NOMO-1 (cell line): ENCODE results near the gene JAKMIP3.
A peak's percentile ranks its signal among the peaks of the same experiment; 100 is the strongest.

Source experiments
- DNase-seq, 2 experiments: peaks; one replicate each; lab custom pipeline; 2025; ENCODE audit not compliant: unreplicated experiment in 2 of 2; lab: John Stamatoyannopoulos, UW

JAKMIP3 gene

DNA sequence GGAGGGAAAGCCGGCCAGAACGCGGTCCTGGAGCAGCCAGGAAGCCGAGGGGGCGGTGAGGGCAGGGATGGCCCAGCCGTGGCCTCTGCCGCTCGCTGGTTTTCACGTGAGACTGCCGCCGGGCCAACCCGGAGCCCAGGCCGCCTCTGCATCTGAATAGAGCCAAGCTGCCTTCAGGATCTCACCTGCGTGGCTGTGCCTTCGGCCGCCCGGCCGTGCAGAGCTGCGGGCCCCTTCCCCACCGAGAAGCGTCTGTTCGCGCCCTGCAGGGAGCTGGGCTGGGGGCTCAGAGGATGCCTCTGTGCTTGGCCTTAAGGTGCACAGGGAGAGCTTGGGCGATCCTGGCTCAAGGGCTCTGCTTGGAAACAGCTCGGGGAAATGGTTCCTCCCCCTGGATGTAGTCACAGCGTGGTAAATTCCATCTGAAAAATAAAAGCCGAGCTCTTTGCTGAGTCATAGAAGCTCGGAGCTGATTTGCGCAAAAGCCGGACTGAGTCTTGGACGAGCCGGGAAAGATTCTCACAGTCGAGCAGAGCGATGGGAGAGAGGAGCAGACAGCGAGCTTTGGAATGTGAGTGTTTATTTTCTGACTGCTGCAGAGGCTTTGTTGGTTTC is at the start of gene JAKMIP3:
JAKMIP3 (plus strand) TSS at position 456 of the 615 bp plus-strand sequence. CDS start 38,863 bp downstream, outside the sequence.
- DNase-seq: no peak

DNA sequence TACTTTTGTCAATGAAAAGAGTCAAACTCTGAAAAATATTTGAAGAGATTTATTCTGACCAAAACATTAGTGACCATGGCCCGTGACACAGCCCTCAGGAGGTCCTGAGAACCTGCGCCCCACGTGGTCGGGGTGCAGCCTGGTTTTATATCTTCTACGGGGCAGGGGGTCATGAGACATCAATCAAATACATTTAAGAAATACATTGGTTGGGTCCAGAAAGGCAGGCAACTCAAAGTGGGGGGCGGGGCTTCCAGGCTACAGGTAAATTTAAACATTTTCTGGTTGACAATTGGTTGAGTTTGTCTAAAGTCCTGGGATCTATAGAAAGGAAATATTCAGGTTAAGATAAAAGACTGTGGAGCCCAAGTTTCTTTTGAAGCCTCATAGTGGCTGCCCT is 49.2 kb upstream of the JAKMIP3 start:
- DNase-seq: no peak

DNA sequence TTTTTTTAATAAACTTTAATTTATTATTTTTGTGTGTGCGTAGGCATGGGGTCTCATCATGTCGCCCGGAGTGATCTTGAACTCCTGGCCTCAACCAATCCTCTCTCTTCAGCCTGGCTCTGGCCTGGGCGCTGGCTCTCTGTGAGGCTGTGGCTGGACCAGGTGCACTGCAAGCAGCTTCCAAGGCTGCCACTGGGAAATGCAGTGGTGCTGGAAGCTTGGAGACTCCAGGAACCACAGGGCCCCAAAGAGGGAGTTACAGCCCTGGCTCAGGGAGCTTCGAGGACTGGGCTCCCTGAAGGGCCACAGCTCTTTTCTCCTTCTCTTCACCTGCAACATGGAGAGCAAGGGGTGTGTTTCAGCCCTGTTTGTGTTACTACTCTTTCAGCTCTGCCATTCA is 47.3 kb upstream of the JAKMIP3 start:
- no peak for DNase-seq

DNA sequence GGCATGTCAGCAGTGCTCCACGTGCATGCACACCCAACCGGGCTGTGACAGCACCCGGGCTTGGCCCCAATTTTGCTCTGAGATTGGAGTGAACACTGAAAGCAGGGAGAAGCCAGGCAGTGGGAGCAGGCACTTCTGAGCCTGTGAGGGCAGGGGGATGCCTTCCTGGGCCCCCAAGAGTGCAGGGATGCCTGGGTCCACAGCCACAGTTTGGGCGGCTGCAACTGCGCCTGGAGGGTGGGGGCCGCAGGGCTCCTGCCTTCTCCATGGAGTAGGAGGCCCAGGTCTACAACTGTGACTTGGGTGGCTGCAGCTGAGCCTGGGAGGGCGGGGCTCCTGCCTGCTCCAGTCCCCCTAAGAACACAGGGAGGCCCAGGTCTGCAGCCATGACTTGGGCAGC is 46.4 kb upstream of the JAKMIP3 start:
- no peak for DNase-seq

DNA sequence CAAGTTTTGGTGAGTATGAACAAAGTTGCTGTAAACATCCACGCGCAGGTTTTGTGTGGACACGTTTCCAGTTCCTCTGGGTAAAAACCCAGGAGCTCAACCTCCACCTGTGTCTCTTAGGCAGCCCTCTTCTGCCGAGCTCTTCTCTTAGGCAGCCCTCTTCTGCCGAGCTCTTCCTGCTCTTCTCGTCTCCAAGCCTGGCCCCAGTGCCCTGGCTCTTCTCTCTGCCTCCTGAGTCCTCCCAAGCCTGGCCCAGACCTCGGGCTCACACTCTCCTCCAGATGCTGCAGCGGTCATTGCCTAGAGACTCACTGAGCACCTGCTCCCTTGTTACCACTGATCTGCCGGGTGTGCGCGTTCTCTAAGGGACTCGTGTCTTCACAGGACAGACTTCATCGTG is 45.3 kb upstream of the JAKMIP3 start:
- no peak for DNase-seq

DNA sequence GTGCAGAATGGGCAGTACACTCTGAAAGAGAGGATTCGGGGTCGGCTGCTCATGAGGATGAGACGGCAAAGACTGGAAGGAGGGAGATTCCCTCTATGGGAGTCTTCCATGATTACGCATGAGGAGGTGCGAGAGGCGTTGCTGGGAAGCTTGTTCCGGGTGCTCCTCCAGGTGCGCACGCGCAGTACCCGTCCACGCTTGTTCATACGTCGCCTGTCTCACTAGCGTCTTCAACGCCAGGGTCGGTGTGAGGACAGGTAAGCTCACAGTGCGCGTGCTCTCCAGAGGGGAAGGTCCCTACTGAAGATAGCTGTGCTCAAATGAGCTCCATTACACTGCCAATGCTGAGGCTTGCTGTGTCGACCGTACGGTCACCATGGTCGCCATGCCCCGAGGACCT is 44.7 kb upstream of the JAKMIP3 start:
- DNase-seq: no peak

DNA sequence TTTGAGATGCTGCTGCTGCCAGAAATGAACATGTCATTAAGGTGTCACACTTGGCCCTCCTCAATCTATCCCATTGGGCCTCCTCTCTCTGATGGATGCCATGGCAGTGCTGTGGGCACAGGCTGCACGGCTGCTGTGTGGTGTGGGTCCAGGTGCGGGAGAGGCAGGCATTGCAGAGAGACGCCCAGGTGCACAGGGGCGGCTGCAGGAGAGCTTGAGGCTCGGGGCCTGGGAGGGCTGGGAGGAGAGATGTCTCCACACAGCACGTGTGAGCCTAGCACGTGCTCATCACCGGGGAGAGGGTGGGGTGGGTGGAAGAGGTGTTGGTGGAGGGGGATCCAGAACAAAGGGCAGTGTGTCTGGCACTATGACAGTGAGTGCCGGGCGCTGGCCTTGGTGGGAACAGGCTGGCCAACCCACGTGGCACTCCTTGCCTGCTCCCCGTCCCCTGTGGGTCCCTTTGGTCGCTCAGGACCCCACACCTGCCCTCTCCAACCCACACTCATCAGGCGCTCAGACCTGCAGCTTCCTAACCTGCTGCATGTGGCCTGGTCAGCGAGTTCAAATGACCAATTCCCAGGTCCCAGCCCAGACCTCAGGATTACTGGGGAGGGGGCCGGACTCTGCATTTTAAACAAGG is 44.1 kb upstream of the JAKMIP3 start:
- DNase-seq: no peak

DNA sequence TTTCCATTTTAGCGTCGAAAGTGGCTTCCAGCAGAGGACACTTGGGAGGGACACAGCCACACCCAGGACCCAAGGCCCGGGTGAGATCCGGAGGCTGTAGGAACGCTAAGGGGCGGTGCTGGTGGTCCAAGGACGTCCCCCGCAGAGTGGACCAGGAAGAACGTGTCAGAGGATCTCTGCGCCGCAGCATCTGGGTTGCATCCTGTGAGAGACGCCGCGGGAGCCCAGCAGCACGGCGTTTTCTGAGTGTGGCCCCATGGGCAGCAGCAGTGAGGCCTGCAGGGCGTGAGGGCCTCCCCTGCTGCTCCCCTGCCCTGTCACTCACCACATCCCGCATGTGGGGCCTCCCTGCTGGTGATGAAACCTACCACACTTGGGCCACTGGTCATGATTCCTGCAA is 43.5 kb upstream of the JAKMIP3 start:
- DNase-seq: no peak

DNA sequence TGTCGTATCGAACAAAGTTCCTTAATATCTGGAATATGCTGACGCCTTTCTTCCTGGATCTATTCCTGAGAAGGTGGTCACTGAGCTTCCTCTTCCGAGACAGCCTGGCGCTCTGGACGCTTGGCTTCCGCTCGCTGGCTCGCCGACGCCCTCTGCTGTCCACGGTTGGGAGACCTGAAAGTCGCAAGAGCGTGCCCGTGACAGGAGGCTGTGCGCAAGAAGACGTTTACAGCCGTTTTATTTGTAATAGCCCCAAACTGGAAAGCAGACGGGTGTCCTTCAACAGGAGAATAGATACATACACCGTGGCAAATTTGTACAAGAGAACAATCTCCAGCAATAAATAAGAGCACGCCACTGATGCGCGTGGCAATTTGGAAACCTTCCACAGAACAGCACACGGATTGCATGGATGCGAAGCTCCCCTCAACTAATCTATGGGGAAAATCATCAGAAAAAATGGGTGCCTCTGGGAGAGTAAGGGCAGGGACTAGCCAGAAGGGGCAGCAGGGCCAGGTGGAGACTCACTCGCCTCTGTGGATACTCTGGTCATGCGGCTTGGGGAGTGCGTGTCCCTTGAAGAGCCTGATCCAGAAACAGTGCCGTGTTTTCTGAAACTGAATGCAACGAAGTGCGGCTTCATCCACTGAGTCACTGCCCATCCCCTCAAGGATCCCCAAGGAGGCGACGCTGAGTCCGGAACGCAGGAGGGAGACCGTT is 42.5 kb upstream of the JAKMIP3 start:
- peak; percentile 74 to 89 for DNase-seq

DNA sequence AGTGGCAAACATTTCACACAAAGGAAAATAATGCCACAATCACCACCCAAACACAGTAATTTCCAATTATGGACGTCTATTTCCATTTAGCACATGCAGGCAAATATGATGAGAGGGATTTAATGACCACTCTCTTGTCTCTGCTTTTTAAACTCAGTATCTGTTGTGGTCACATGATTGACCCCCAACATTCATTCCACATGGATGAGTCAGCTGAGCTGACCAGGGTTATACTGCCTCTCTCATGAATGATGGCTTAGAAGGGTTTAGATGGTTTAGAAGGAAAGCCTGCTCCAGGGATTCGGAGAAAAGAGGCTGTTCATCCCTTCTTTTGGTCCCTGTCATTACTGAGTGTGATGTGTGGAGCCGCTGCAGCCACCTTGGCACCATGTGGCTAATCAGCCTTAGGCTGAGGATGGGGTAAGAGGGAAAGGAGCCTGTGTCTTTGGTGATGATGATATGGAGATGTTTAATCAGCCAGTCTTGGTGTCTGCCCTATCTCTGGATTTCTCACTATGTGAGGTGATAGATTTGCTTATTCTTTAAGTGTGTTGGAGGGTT is 38.2 kb upstream of the JAKMIP3 start:
- no peak for DNase-seq

DNA sequence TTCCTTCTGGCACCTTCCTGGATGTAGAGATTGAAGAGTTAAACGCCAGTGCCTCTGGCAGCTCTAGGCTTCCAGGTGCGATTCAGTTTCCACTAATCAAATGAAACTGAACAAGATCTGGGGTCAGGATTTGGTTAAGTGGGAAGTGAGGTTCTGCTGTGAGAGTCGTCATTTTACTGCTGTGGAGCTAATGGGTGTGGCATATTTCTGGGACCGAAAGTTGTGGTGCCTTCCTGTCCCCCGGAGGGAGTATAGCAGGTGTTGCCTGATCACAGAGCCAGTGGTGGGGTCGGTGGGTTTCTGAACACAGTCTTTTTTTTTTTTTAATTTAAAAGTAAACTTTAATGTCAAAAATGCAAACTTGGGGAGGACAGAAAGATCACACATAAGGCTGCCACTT is 37.0 kb upstream of the JAKMIP3 start:
- DNase-seq: no peak

DNA sequence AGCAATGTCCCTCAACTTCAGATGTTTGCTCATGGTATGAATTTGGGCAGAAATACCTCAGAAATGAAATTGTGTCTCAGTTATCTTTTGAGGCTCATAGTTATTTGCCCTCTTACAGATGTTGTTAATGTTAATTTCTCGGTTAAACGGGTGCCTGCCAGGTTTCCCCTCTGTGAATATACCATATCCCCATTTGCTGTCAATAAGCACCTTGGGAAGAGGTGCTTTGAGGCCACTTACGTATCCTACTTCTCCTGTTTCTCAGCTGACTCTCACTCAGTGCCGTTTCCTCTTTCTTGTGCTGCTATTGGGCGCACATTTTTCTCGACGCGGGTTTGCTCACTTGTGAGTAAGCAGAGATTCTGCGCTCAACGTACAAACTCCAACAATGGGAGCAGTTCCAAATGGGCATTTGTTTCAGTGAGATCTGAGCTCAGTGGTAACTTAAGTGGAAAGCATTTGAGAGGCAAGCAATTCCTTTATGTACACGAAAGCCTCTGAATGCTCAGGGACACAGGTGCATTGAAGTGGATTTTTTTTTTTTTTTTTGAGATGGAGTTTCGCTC is 34.8 kb upstream of the JAKMIP3 start:
- no peak for DNase-seq

DNA sequence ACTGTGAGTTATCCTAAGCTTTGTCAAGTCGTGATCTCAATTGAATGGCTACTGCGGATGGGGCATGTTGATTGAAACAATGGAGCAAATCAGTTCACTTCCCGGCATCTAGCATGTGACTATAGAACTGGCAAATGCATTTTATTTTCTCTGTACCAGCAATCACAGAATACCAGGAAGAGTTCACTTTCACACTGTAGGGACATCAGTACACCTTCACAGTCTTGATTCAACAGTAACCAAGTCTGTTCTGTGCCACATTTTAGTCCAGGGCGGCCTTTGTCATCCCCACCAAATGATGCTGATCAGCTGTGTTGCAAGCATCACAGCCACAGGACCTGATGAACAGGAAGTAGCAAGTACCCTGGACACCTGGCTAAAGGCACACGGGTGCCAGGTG is 32.1 kb upstream of the JAKMIP3 start:
- no peak for DNase-seq

DNA sequence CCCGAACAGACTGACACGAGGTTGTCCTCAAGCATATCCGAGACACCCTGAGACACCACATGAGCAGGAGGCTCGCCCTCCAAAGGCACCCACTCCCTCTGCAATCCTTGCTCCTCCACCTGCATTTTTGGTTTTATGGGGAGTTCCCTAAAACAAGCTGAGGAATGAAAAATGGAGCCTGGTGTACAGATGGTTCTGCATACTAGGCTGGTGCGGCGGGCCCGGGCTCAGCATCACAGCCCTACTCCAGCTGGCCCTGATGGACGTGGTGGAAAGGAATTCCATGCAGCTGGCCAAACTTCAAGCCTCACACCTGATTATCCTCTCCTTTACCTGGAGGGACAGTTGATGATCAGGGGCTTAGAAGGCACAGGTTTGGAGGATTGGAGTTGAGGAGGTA is 30.3 kb upstream of the JAKMIP3 start:
- DNase-seq: no peak

DNA sequence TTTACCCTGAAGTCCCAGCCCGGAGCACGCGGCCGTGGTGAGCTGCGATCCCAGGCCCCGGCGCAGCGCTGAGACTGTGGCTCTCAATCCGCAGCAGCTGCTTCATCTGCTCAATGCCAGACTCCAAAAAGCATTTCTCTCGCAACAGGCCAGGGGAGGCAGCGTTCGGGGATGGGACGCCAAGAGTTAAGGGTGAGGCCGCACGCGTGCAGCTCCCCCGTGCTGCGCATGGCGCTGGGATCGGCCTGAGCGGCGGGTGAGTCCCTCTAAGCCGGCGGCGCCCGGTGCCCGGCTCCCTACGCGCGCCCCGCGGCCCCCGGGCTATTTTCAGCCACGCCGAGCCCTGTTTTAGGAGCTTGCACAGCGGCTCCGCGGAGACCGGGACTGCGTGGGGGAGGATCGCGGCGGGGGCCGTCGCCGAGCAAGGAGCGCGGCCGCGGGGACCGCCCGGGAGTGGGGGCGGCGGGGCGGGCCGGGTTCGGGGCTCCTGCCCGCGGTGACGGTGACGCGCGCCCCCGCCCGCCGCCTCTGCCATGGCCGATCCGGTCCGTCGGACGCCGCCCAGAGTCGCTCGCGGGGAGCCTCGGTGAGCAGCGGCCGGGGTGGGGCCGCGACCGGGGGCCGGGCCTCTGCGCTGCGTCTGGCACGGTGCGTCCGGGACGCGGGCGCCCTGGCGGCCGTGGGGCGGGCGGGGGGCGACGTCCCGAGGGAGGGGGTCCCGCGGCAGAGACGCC is 29.4 kb upstream of the JAKMIP3 start:
- no peak for DNase-seq

DNA sequence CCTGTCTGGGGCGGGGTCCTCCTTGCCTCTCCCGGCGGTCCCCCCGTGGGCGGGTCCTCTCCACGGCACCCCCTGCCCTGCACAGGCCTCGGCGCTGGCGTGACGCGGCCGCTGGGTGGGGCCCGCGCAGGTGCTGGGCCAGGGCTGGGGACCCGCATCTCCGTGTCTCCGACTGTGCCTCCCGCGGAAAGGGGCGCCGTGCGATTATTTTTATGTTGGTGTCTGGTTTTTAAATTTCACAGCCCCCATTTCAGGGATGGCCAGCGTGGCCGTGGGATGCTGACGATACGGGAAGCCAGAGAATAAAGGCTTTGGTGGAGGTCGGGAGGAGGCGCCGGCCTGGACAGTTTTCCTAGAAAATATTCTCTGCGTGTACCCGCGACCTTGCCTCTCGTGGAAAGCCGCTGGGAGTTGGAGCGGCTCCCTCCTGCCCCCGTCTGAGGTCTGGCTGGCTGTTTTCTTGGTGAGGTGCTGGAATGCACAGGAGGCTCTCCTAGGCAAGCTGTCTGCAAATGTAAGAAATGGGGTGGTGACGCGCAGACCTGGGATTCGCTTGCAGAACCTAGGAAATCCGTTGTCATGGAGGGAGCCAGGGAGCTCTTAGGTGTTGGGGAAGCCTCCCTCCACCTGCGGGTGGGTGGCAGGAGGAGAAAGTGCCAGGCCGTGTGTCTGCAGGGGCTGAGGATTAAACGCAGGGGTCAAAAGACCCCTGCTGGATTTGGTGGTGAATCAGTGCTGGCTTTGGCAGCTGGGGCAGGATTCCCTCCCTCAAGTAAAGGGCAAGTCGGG is 28.7 kb upstream of the JAKMIP3 start:
- DNase-seq: no peak

DNA sequence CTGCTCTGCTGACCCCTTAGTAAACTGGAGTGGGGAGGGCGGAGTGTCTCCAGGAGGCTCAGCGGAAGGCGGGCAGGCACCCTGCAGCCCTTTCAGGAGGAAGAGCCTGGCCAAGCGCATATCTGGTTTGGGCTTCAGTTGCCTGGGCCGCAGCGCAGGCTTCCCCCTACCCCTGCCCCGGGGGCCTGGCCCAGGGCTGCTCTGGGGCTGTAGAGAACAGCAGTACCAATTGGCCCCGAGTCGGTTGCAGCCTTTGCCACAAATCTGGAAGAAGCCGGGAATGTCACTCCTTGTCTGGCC is 28.1 kb upstream of the JAKMIP3 start:
- DNase-seq: no peak

DNA sequence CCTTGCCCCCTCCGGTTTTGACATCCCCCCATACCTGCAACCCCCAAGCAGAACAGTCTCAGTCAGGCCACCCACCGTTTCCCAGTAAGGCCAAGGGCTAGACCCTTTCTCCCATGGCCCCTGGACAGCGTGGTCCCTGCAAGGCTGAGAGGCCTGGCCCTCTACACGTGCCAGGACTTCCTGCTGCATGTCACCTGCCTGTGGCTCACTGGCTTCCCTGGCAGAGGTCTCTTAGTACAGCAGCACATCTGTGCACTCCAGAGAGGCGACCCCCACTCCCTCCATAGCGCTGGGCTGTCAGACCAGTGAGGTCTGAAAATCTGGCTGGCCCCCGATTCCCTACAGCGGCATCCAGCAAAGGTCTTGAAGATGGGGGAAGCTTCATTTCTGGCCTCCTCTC is 26.4 kb upstream of the JAKMIP3 start:
- no peak for DNase-seq

DNA sequence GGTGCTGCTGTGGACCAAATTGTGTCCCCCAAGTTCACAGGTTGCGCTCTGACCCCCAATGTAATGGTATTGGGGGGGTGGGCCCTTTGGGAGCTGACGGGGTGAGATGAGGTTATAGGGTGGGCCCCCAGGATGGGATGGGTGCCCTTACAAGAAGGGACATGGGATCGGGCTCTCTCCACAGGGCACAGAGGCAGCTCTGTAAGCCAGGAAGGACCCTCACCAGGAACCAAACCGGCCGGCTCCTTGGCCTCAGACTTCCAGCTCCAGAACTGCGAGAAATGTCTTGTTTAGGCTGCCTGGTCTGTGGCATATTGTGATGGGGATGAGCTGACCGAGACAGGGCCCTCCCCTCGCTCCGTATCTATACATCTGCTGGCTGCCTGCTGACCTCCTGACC is 25.7 kb upstream of the JAKMIP3 start:
- DNase-seq: no peak

DNA sequence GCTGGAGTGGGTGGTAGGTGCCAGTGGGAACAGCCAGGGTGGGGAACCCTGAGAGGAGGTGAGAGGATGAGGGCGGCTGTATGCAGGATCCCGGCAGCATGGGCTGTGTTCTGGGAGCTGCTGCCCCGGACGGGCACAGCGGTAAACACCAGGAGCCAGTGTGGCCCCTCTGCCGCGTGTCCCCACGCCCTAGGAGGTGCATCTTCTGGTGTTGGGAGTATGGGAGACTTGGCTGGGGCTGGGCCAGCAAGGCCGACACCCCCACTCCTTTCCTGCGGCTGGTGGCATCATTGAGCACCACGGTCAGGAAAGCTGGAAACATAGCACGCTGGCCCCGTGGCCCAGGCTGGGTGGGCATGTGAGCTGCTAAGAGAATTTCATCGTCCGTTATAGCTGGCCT is 24.4 kb upstream of the JAKMIP3 start:
- no peak for DNase-seq
